ENCODE results near the gene EPN3.

Gene EPN3

GRCh38 chr17:50581316-50581715 is 48.8 kb downstream of the EPN3 start:
- TF ChIP-seq MAX (IDR thresholded peaks at IDR 0.05), result no peak
- TF ChIP-seq EGR1 (IDR thresholded peaks at IDR 0.05), result no peak
- no peak for TF ChIP-seq FOXM1 (IDR thresholded peaks at IDR 0.05; ENCODE audit: borderline replicate concordance, low read depth)
- TF ChIP-seq CREB1 (IDR thresholded peaks at IDR 0.05; ENCODE audit: low read depth), result no peak
- TF ChIP-seq RAD21 (IDR thresholded peaks at IDR 0.05; ENCODE audit: low read depth), result no peak
- no peak for TF ChIP-seq NFIC (IDR thresholded peaks at IDR 0.05)
- no peak for TF ChIP-seq USF1 (IDR thresholded peaks at IDR 0.05)
- no peak for TF ChIP-seq YY1 (IDR thresholded peaks at IDR 0.05; ENCODE audit: low read depth)
- no peak for TF ChIP-seq EP300 (IDR thresholded peaks at IDR 0.05; ENCODE audit: borderline replicate concordance)
- no peak for TF ChIP-seq TAF1 (IDR thresholded peaks at IDR 0.05; ENCODE audit: low read depth)
- TF ChIP-seq TEAD4 (IDR thresholded peaks at IDR 0.05), result no peak
- no peak for TF ChIP-seq ZBTB7A (IDR thresholded peaks at IDR 0.05; ENCODE audit: low read depth)
- TF ChIP-seq REST (IDR thresholded peaks at IDR 0.05; ENCODE audit: low read depth), result no peak
- no peak for TF ChIP-seq TCF12 (IDR thresholded peaks at IDR 0.05; ENCODE audit: low read depth)
- TF ChIP-seq CEBPB (IDR thresholded peaks at IDR 0.05), result no peak

GRCh38 chr17:50582741-50583140 is 50.2 kb downstream of the EPN3 start:
- no peak for TF ChIP-seq USF1 (IDR thresholded peaks at IDR 0.05)

GRCh38 chr17:50583641-50584040 is 51.1 kb downstream of the EPN3 start:
- TF ChIP-seq YY1 (IDR thresholded peaks at IDR 0.05; ENCODE audit: low read depth) (no peak), REST (IDR thresholded peaks at IDR 0.05; ENCODE audit: low read depth) (no peak), ZBTB7A (IDR thresholded peaks at IDR 0.05; ENCODE audit: low read depth) (no peak), USF1 (IDR thresholded peaks at IDR 0.05) (no peak), FOXM1 (IDR thresholded peaks at IDR 0.05; ENCODE audit: borderline replicate concordance, low read depth) (no peak), TCF12 (IDR thresholded peaks at IDR 0.05; ENCODE audit: low read depth) (no peak), NFIC (IDR thresholded peaks at IDR 0.05) (no peak), RAD21 (IDR thresholded peaks at IDR 0.05; ENCODE audit: low read depth) (no peak), TEAD4 (IDR thresholded peaks at IDR 0.05) (no peak), TAF1 (IDR thresholded peaks at IDR 0.05; ENCODE audit: low read depth) (no peak), MAX (IDR thresholded peaks at IDR 0.05) (no peak), EP300 (IDR thresholded peaks at IDR 0.05; ENCODE audit: borderline replicate concordance) (no peak), CREB1 (IDR thresholded peaks at IDR 0.05; ENCODE audit: low read depth) (no peak), CEBPB (IDR thresholded peaks at IDR 0.05) (no peak), EGR1 (IDR thresholded peaks at IDR 0.05) (no peak)

GRCh38 chr17:50584116-50584515 is 51.6 kb downstream of the EPN3 start:
- TF ChIP-seq CREB1 (IDR thresholded peaks at IDR 0.05; ENCODE audit: low read depth) (no peak), ZBTB7A (IDR thresholded peaks at IDR 0.05; ENCODE audit: low read depth) (no peak), RAD21 (IDR thresholded peaks at IDR 0.05; ENCODE audit: low read depth) (no peak), REST (IDR thresholded peaks at IDR 0.05; ENCODE audit: low read depth) (no peak), CEBPB (IDR thresholded peaks at IDR 0.05) (no peak), EGR1 (IDR thresholded peaks at IDR 0.05) (no peak), YY1 (IDR thresholded peaks at IDR 0.05; ENCODE audit: low read depth) (no peak), MAX (IDR thresholded peaks at IDR 0.05) (no peak), FOXM1 (IDR thresholded peaks at IDR 0.05; ENCODE audit: borderline replicate concordance, low read depth) (no peak)

All from Ishikawa (cell line).